CD4-positive, alpha-beta T cell treated with Interferon alpha-2 for 1 hour (primary cell): ENCODE data around the gene DNASE1L1.

Source experiments
- DNase-seq, 2 donors: peaks; one replicate each; pipeline ENCODE4 v3.0.0-alpha.2; 2020 to 2022

Gene DNASE1L1, protein sequence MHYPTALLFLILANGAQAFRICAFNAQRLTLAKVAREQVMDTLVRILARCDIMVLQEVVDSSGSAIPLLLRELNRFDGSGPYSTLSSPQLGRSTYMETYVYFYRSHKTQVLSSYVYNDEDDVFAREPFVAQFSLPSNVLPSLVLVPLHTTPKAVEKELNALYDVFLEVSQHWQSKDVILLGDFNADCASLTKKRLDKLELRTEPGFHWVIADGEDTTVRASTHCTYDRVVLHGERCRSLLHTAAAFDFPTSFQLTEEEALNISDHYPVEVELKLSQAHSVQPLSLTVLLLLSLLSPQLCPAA

DNA sequence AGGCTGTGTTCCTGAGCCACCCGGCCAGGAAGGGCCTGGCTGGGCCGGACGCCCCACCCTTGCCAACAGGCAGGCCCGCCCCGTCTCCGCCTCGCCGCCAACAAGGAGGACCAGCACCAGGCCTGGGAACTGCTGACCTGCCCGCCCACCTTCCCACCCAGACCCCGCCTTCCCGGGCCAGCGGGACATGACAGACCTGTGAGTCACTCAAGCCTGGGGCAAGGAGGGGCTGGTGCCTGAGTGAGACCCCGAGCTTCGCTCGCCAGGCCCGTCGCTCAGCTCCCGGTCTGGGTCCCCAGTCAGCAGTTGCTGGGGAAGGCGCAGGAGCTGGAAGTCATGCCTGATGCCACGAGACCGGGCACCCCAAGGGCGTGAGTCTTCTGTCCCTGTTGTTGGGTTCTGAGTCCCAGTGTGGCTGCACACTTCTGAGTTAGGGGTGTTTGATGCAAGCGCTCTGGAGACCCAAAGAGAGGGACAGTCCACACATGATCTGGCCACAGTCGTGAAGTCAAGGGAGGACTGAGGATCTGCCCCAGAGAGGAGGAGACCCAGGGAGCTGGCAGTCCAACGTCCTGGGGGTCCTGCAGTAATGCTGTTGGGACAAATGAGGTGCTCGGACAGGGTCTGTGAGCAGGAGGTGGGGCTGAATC lies at the start of gene DNASE1L1:
DNASE1L1 (minus strand) TSS at position 33 of the 650 bp plus-strand sequence. CDS start 3,686 bp downstream, outside the sequence.
- peak in 1 of 2 donors; percentile 72 for DNase-seq

- peak; percentile 41 to 80 for DNase-seq
Measured at GRCh38 chrX:154458116-154458953, 49.3 kb upstream of the DNASE1L1 start, which contains the start of gene PLXNA3. PLXNA3 (plus strand) TSS chrX:154458281; CDS start chrX:154460184, 1,903 bp downstream.

GRCh38 chrX:154457491-154458115 lies 48.5 kb upstream of the DNASE1L1 start:
- DNase-seq = peak; percentile 65 to 80

GRCh38 chrX:154452823-154453222 lies 43.8 kb upstream of the DNASE1L1 start:
- DNase-seq = no peak

- no peak for DNase-seq
Measured at GRCh38 chrX:154450312-154450711, 41.3 kb upstream of the DNASE1L1 start.

DNA sequence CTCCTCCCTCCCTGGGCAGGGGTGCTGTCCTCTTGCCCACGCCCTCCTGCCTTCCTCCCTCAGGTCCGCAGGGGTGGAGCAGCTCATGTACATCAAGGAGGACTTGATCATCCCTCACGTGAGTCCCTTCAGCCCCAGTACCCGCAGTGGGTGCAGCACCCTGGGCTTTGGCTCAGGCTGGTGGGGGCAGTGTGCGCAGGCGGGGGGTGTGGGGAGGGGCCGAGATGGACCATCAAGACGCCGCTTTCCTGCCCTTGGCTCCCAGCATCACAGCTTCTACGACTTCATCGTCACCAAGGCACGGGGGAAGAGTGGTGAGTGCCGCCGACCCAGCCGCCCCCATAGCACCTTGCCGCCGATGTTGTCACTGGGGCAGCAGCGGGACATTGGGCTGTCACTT lies 40.6 kb upstream of the DNASE1L1 start:
- no peak for DNase-seq

DNA sequence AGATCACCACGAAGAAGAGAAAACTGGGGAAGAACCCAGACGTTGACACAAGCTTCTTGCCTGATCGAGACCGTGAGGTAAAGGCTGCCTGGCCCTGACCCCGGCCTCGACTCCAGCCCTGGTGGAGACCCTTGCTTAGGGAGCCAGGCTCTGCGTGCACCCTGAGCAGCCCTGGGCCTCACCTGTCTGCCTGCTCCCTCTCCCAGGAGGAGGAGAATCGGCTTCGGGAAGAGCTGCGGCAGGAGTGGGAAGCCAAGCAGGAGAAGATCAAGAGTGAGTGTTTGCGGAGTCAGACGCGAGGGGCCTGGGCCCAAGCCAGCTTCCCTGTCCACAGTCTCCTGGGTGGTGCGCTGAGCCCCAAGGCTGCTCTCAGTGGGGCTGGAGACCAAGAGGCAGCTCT lies 39.4 kb upstream of the DNASE1L1 start:
- DNase-seq = no peak

- DNase-seq = no peak
Measured at GRCh38 chrX:154446430-154446829, 37.4 kb upstream of the DNASE1L1 start.

- no peak for DNase-seq
Measured at GRCh38 chrX:154445776-154446175, 36.7 kb upstream of the DNASE1L1 start.

GRCh38 chrX:154444755-154445246 lies 35.7 kb upstream of the DNASE1L1 start:
- no peak for DNase-seq

DNA sequence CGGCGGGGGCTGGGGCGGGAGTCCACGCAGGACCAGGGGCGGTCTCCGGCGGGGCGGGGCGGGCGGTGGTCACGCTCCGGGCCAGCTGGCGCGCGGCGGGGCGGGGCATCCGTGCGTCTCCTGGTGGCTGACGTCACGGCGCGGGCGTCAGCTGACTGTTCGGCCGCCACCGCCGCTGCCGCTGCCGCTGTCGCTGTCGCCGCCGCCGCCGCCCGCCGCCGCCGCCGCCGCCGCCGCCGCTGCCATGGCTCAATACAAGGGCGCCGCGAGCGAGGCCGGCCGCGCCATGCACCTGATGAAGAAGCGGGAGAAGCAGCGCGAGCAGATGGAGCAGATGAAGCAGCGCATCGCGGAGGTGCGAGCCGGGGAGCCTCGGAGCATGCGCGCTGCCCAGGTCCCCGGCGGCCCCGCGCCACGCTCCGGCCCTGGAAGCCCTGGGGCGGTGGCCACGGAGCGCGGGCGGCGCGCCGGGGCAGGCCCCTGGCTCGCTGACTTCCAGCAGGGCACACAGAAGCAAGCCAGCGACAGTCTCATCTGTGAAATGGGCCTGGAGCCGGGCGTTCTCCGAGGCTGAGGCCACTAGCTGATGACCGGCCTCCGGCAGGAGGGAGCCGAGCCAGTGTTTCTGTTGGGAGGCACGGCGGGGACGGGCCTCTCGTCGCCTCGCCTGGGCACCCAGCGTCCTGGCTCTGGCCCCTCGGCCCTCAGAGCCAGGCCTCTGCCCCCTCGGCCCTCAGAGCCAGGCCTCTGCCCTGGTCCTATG lies 35.1 kb upstream of the DNASE1L1 start, which contains the start of gene FAM50A:
FAM50A (plus strand) TSS at position 150 of the 763 bp plus-strand sequence; CDS start at position 245, 95 bp downstream.
- DNase-seq = peak; percentile 67 to 75

GRCh38 chrX:154443479-154443910 lies 34.4 kb upstream of the DNASE1L1 start:
- no peak for DNase-seq

GRCh38 chrX:154441984-154442707 lies 33.1 kb upstream of the DNASE1L1 start:
- DNase-seq = no peak

DNA sequence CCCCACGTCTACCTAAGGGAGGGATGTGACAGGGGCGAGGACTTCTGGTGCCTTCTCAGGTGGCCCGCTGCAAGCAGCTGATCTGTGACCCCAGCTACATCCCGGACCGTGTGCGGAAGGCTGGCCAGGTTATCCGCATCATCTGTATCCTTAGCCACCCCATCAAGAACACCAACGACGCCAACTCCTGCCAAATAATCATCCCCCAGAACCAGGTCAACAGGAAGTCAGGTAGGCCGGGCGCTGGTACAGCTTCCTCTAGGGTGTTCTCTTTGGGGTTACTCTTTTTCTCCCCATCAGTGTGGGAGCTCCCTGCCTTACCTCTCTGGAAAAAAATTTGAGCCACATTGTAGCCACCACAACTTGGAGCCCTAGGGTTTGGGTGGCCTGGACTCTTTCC lies 32.5 kb upstream of the DNASE1L1 start:
- DNase-seq = peak in 1 of 2 donors; percentile 37

DNA sequence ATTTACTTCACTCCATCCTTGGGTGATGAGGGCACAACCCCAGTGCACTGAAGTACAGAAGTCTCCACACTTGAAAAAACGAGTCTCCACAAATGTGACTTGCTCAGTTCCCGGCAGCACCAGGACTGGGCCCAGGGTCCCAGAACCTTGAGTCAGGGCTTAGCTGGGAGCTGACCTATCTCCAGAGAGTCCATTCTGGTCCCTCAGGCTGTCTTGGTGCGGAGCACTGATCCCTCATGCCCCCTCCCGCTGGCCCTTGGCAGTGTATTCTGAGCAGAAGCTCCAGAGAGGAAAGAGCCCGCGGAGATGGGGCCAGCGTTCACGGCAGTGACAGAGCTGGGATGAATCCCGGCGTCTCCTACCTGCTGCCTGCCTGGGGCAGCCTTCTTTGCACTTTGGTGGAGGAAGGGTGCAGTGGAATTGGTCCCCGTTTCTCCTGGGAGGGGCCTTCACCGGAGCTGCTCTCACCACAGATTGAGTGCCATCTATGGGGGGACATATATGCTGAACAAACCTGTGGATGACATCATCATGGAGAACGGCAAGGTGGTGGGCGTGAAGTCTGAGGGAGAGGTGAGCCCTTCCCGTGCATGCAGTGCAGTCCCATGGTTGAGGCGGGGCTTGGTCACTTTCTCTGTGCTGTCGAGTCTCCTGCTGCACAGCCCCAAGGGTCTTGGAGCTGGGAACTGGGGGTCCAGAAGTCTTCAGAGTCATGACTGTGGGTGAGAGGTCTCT lies 31.7 kb upstream of the DNASE1L1 start:
- DNase-seq = no peak

DNA sequence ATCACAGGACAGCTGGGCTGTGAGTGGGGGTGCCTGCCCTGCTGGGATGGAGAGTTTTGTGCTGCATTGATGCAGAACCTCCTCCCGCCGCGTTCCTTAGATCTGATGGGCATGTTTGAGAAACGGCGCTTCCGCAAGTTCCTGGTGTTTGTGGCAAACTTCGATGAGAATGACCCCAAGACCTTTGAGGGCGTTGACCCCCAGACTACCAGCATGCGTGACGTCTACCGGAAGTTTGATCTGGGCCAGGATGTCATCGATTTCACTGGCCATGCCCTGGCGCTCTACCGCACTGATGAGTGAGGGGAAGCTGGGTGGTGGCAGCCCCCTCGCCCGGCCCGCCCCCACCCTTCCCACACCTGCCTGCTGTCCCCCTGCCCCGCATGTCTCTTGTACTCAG lies 30.8 kb upstream of the DNASE1L1 start:
- no peak for DNase-seq

- DNase-seq = no peak
Measured at GRCh38 chrX:154437971-154438893, 29.2 kb upstream of the DNASE1L1 start.

DNA sequence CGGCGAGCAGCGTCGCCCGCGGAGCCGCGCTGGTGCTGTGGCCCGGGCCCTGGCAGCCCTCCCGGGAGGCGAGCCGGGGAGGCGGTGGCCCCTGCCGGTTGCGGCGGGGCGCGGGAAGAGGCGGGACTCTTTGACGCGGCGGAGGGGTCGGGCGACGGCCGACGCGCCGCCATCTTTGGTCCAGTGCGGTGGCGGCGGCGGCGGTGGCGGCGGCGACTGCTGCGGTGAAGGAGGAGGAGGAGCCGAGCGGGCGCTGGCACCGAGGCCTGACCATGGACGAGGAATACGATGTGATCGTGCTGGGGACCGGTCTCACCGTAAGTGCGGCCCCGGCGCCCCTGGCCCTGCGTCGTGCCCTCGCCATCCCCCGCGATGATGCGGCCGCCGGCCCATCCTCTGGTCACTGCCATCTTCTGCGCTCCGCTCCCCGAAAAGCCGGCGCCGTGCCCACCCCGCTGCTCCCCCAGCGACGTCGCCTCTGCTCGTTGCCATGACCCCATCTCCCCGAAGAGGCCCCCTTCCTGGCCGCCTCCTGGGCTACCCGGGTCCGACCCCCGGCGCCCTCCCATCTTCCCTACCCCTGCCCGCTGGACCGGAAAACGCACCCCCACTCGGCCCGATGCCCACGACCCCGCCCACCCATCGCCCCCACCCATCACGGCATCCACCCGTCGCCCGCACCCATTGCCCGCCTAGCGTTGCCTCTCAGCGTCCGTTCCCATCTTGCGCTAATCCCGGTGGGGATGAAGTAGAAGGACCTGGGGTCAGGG lies 28.1 kb upstream of the DNASE1L1 start, which contains the start of gene GDI1:
GDI1 (plus strand) TSS at position 172 of the 770 bp plus-strand sequence; CDS start at position 273, 101 bp downstream.
- DNase-seq = peak; percentile 46 to 73
